Putamen (tissue), 1 donor: ENCODE data around the gene USO1.
A peak's percentile ranks its signal among the peaks of the same experiment; 100 is the strongest.
"Not testable (repeated sequence)": the region's sequence is repeated elsewhere in the genome, so short reads cannot be mapped to it uniquely, and the experiment has no call there.

Experiments
- DNase-seq: peaks from one replicate; pipeline ENCODE4 v3.0.0-alpha.2; 2016; ENCODE audit warnings: low spot score

Gene USO1, protein sequence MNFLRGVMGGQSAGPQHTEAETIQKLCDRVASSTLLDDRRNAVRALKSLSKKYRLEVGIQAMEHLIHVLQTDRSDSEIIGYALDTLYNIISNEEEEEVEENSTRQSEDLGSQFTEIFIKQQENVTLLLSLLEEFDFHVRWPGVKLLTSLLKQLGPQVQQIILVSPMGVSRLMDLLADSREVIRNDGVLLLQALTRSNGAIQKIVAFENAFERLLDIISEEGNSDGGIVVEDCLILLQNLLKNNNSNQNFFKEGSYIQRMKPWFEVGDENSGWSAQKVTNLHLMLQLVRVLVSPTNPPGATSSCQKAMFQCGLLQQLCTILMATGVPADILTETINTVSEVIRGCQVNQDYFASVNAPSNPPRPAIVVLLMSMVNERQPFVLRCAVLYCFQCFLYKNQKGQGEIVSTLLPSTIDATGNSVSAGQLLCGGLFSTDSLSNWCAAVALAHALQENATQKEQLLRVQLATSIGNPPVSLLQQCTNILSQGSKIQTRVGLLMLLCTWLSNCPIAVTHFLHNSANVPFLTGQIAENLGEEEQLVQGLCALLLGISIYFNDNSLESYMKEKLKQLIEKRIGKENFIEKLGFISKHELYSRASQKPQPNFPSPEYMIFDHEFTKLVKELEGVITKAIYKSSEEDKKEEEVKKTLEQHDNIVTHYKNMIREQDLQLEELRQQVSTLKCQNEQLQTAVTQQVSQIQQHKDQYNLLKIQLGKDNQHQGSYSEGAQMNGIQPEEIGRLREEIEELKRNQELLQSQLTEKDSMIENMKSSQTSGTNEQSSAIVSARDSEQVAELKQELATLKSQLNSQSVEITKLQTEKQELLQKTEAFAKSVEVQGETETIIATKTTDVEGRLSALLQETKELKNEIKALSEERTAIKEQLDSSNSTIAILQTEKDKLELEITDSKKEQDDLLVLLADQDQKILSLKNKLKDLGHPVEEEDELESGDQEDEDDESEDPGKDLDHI

DNA sequence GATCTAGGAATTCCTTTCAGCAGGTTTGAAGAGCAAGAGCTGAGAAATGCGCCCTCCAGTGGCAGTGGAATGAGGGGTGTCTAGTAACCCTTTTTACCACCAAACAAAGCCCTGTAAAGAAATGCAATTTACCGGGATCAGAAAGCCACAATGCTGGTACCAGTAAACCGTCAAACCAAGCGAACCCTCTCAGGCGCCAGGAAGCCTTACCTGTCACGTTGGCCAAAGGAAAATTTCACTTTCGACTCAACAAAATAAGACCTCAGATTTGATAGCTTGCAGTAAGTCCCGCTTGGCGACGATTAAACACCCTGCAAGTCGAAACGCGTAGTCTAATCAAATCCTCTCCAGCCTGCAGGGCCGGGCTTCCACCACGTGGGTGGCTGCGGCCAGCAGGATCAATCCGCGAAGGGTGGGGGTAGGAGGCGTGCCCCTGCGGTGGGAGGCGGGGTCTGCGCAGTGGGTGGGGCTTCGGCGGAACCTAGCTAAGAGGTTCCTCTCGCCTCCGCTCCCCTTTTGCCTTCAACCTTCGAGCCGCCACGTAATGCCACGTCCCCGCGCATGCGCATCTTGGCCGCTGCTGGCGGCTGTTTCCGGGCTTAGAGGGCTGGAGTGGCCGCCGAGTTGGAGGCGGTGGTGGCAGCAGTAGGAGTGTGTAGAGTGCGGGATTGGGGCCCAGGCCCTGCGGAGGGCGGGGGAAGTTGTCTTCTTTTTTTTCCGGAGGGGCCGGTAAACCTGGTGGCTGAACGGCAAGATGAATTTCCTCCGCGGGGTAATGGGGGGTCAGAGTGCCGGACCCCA lies at the start of gene USO1:
Gene USO1 (plus strand): TSS at position 512 of the 801 bp plus-strand sequence. CDS start 243 bp downstream, at position 755.
- DNase-seq, result peak; percentile 98

DNA sequence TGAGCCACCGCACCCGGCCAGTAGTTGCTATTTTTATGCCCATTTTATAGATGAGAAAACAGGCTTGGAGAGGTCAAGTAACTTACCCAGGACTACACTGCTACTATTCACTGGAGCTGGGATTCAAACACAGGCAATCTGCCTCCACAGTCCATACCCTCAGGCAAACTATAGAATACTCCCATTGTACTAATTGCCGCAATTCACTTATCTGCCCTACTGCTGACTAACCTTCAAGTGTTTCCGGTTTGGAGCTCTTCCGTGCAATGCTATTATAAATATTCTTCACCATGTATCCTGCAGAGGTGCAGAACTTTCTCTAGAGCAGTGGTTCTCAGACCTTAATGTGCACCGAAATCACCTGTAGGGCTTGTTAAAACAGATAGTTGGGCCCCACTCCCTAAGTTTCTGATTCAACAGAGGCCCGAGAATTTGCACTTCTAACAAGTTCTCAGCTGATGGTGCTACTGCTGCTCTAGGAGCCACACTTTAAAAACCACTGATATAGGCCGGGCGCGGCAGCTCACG lies 49.3 kb upstream of the USO1 start:
- DNase-seq, result no peak

DNA sequence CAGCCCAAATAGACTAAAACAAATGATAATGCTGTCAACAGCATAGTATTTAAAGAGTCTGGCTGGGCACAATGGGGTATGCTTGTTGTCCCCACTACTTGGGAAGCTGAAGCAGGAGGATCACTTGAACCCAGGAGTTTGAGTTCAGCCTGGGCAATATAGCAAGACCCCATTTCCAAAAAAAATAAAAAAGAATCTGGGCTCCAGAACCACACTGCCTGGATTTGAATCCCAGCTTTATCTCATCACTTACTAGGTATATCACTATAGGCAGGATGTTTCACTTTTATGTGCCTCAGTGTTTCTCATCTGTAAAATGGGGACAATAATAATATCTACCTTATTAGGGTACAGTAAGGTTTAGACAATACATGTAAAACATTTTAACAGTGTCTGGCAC lies 45.9 kb upstream of the USO1 start:
- DNase-seq, result no peak

DNA sequence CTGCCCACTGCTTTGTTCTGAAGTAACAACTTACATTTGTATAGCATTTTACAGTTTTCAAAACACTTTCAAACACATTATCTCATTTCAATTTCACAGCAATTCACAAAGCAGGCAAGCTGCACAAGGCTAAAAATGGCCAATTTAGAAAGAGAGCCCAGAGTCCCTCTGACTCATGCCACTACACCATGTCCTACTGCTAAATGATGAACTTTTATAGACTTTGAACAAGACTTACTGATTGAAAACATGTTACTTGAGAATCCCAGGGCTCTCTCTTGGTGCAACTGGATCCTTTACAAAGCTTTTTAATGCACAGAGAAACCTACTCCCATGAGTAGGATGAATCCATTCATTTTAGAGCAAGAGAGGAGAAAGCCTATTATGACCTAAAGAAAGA lies 45.4 kb upstream of the USO1 start:
- no peak for DNase-seq

DNA sequence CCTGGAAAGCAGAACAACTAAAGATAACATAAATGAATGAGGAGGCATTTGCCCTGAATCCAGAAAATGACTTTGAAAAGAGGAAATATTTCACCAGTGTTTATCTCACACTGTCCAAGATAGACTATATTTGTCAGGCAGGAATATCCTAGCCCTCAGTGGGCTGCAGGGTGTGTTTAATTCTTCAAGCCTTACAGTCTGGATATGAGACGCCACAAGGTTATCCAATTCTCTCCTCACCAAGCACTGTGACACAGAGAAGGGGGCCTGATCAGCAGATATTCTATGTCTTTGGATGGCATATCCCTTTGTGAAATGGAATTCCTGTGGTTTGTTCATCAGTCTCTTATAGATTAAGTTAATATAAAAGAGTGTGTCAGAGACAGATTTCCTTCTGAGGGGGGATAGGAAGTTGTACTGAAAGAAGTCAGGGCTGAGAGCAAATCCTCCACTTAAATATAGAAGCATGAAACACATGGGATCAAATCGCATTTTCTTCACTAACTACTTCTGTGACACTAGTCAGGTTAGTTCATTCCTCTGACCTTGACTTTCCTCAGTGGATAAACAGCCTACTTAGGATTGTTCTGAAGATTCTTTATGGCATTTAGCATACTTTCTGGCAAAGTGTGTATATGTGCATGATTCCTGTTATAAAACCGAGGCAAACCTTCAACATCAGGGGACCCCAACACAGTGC lies 44.4 kb upstream of the USO1 start:
- DNase-seq, result no peak

DNA sequence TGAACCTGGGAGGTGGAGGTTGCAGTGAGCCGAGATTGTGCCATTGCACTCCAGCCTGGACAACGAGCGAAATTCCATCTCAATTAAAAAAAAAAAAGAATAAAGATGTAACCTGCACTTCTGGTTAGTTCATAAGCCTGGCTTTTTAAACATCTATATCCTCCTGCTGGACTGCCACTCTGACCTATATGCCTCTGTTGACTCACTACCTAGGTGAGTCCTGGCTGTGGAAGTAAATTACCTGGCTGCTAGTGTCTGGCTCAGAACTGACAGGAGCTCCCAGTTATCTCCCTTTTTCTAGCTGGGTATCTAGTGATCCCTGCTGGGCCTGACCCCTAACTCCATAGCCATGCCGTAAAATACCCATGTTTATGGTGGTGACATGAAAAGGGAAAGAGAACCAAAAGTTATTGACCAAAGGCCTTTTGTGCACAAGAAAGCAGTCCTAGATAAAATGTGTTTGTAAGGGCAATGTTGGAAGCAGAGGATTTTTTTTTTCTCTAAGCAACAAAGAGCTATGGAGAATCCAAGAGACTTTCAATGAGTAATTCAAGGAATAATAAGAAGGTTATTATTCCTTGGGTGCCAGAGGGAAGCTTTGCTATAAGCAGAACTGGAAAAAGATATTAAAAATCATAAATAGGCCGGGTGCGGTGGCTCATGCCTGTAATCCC lies 40.8 kb upstream of the USO1 start:
- no peak for DNase-seq

DNA sequence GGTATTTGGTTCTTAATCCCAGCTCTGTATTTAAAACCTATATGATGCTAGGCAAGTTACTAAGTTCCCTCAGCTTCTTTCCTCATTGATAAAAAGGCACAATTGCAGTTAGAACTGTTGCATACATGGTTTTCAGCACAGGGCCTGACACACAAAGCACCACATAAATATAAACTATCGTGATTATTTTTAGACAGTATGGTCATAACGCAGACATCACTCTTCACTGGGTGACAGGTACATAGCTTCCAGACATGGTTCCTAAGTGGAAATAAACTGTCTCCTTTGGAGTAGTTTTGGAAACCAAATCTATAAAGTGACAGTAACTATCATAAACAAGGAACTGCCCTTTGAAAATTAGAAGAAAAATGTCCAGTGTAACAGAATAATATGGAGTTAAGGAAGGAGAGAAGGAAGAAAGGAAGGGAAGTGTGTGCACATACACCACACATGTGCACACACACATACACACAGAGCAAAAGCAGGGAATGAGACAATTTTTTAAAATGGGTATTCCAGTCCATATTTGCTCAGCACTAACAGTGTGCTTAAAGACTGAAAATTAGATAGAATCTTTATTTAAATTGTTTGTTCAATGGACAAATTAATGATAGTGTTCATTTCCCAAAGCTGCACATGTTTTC lies 38.7 kb upstream of the USO1 start:
- DNase-seq, result no peak

DNA sequence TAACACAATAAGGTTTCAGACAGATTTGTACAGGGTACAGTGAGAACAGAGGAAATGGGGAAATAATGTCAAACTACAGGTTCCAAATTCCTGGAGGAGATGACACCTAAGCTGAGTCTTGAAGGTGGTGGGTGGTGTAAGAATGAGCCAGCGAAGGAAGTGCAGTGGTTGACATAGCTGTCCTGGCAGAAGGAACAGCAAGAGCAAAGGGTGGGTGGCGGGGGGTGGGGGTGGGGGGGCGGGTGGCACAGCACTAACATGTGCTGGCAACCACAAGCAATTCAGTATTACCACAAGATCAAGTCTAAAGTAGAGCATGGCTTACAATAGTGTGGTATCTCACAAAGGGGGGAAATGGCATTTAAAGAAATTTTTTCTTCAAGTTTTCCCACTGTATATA lies 38.0 kb upstream of the USO1 start:
- DNase-seq, result peak; percentile 68

DNA sequence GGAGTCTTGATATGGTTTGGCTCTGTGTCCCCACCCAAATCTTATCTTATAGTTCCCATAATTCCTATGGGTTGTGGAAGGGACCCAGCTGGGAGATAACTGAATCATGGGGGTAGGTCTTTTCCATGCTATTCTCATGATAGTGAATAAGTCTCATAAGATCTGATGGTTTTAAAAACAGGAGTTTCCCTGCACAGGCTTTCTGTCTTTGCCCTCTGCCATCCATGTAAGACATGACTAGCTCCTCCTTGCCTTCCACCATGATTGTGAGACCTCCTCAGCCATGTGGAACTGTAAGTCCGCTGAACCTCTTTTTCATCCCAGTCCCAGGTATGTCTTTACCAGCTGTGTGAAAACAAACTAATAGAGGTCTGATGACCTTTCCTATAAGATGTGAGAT lies 37.3 kb upstream of the USO1 start:
- DNase-seq, result not testable (repeated sequence)

DNA sequence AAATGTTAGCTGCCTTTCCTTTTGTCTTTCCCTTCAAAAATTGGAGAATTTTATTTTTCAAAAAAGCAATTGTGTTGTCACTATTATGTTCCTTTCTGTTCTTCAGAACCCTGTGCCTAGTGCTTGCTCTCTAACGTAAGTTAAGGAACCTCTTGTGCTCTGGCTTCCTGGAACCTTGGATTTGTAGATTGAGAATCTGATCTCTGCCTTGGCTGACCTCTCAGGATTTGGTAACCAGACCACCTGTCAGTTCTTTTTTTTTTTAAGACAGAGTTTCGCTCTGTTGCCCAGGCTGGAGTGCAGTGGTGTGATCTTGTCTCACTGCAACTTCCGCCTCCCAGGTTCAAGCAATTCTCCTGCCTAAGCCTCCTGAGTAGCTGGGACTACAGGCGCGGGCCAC lies 32.3 kb upstream of the USO1 start:
- not testable (repeated sequence) for DNase-seq

DNA sequence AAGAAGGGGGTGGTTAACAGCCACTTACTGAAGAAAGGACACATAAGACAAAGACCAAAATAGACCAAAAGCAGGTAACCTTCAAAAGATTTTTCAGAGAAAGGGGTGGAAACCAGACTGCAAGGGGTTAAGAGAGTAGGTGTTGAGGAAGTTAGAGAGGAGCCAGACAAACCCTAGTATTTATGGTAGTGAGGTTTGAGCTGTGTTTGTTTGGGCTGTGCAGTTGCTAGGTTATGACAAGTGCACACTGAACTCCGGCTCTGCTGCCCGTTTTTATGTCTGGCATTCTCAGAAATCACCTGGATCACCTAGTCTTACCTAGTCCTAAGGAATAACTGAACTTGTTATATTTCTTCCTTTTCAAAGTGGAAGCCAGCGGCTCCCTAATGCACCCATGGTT lies 28.3 kb upstream of the USO1 start:
- no peak for DNase-seq

DNA sequence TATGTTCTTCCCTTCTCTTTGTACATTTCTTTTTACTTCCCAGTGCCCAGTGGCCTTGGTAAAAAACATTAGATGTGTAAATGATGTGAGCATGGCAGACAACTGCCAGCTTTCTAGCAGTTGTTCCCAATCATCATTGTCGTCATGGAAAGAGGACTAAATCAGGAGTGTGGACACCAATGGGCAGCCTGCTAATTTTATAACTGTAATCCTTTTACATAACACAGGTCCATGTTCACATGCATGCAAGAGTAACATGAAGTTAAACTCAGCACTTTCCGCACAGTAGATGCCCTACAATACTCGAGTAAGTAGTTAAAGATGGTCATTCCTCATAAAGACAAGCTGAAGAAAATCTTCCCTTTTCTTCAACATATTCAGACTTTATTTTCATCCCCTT lies 27.8 kb upstream of the USO1 start:
- no peak for DNase-seq

DNA sequence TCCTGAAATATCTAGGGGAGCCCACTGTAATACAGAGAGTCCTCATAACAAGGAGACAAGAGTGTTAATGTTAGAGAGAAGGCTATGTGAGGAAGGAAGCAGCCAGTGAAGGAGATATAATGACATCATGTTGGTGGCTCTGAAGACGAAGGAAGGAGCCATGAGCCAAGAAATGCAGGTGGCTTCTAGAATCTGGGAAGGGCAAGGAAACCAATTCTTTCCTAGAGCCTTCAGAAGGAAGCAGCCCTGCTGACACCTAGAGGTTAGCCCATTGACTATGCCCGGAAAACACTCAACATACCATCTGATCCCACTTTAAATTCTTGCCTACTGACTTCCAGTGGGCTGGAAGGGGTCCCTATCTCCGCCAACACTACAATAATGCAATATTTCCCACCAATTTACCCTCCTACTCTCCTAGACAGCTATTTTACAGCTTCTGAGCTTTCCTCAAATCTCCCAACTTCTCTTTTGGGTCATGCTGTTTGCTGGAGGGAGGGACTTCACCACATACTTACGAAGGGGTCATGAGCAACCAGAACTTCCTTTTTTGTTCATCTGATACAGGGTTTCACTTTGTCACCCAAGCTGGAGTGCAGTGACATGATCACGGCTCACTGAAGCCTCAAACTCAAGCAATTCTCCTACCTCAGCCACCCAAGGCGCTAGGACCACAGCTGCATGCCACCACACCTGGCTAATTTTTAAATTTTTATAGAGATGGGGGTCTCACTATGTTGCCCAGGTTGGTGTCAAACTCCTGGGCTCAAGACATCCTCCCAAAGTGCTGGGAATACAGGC lies 26.0 kb upstream of the USO1 start:
- no peak for DNase-seq

DNA sequence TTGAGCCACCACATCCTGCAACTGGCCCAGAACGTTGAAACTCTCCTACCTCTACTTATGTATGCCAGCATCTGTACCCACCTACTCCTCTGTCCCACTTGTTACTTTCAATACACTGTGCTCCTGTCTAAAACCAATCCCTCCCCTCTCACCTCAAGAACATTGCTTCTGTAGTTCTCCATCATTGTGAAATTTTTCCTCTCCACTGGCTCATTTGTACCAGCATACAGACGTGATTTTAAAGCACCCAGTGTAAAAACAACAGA lies 25.5 kb upstream of the USO1 start:
- no peak for DNase-seq

DNA sequence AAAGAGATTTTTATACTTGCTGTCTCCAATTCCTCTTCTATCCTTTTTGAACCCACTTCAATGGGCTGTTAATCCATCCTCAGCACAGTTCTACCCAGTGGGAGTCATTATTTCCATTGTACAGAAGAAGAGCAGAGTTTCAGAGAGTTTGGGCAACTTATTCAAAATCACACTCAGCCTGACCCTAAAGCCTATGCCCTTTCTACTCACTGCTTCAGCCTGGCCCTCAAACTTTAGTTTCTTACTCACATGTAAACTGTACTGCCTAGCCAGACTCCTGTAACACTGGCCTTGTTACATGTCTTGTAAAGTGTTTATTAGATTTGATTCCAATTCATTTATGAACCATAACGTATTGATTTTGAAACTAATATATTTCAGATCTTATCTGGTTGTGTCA lies 25.1 kb upstream of the USO1 start:
- no peak for DNase-seq

DNA sequence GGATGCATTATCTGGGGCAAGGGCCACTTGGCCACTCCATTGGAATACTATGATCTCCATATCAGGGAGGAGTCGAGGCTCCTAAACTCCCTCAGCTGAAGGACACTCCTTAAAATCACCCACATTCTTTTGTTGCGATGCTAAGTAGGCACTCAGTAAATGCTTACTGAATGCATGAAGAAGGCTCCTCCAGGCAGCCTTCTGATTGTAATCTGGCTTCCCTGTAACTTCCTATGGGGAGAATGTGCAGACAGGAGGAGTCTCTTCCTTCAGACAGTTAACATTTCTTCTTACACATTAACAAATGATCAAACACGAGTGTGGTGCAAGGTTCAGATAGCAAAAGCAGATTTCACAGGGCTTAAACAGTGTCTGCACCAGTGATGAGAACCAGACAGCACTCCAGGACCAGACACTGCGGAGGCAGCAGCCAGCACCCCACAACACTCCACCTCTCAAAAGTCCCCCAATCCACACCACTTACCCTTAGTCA lies 21.4 kb upstream of the USO1 start:
- DNase-seq, result no peak

DNA sequence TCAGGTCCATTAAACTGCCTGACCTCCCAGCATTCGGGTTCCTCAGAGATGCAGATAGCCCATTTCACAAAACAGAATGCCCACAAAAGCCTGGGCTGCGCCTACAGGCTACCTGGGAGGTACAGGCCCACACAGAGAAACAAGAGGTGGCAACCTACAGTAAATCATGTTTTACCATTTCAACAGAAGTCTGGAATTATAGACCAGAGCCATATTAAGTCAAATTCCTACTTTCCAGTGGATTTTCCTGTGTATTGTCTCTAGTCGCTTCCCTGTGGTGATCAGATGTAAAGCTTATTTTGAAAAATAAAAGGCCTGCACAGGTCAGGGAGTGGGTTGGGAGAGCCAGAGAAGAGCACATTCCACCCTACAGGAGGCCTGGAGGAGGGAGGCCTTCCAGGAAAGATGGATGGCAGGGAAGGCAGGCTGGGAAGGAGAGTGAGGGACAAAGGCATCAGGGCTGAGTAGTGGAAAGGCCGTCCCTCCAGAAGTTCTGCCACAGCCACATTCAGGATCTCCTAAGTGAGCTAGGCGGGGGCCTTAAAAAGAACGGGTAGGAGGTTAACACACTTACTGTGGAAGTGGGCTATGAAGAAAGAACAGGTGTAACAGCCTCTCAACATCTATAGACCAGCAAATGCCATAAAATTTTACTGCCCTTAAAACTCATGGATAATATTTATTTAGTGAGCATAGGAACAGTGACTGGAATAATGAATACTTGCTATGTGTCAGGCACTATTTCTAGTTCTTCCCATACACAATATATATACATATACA lies 19.0 kb upstream of the USO1 start:
- no peak for DNase-seq

DNA sequence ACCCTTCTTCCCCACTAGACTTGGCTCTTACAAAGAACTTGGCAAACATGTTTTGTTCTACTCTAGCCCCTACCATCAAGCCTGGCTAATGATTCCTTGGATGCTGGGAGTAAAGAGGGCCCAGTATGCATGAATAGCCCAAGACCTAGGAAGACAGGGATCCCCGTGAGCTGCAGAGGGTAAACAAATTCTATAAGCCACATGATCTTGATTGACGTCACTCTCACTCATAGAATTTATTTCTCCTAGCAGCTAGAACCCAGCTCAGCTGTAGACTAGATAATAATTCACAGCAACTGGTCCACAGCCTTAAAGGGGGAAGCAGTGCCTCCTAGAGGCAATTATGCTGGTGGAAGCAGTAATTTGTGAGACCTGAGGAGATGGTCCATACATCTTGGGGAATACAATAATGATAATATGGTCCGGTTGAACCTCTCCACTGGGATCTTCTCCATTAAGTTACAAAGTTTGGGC lies 16.1 kb upstream of the USO1 start:
- DNase-seq, result no peak

DNA sequence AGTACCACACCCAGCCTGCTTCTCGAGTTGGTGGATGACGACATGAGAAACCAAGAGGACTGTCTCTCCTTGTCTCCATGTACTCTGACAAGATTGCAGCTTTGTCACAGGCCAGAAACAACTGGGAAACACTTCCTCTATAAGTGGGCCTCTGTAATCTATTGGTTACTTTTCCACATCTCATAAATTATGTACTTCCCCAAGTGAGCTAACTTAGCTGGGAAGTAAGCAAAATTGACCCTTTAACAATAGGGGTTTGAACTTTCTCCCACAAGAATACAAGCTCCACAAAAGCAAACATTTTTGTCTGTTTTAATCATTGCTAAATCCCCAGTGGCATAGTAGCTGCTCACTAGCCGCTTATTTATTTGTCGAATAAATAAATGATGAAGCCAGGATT lies 14.1 kb upstream of the USO1 start:
- no peak for DNase-seq
